GM20000 (cell line): ENCODE results near the gene STK33.

Experiments used
- DNase-seq: peaks from one replicate; pipeline ENCODE4 v3.0.0; 2012; ENCODE audit warnings: low spot score
- CTCF ChIP-seq: IDR thresholded peaks from 2 replicates; pipeline ENCODE4 v1.5.1; 2012; ENCODE audit warnings: mild to moderate bottlenecking, control low read depth; ENCODE audit errors: extremely low read depth, missing control alignments

Gene STK33

GRCh38 chr11:8346157-8346755, 247.8 kb downstream of the STK33 start:
- DNase-seq: no peak
- no peak for TF ChIP-seq CTCF

- DNase-seq: no peak
- TF ChIP-seq CTCF: no peak
These were observed 248.8 kb downstream of the STK33 start for GRCh38 chr11:8345179-8345578.

GRCh38 chr11:8344346-8344745, 249.7 kb downstream of the STK33 start:
- no peak for TF ChIP-seq CTCF
- DNase-seq: no peak

- peak; percentile 65 for DNase-seq
These were observed 251.0 kb downstream of the STK33 start for GRCh38 chr11:8342821-8343681.

GRCh38 chr11:8341996-8342395, 252.0 kb downstream of the STK33 start:
- no peak for DNase-seq
- no peak for TF ChIP-seq CTCF

More at GRCh38 chr11:8342821-8343681, 251.0 kb downstream of the STK33 start:
- TF ChIP-seq CTCF: no peak
